HG03558 (cell line): ENCODE measurements around the gene LRRC2.
"Not testable (repeated sequence)": the region's sequence is repeated elsewhere in the genome, so short reads cannot be mapped to it uniquely, and the experiment has no call there.

Source experiments
- ATAC-seq: cut with Tn5 transposase; IDR thresholded peaks from one replicate; pipeline ENCODE4 v1.9.1; 2021; ENCODE audit warnings: moderate number of reproducible peaks; ENCODE audit not compliant: unreplicated experiment; ENCODE audit errors: extremely low read depth

The LRRC2 gene

GRCh38 chr3:46537779-46538178 is 28.3 kb downstream of the LRRC2 start:
- ATAC-seq: no peak

- no peak for ATAC-seq
These were observed 28.8 kb downstream of the LRRC2 start for GRCh38 chr3:46537316-46537715.

GRCh38 chr3:46536758-46537157 is 29.3 kb downstream of the LRRC2 start:
- no peak for ATAC-seq

GRCh38 chr3:46535746-46536145 is 30.4 kb downstream of the LRRC2 start:
- ATAC-seq: no peak

GRCh38 chr3:46533091-46533490 is 33.0 kb downstream of the LRRC2 start:
- ATAC-seq: no peak

GRCh38 chr3:46527239-46527638 is 38.9 kb downstream of the LRRC2 start:
- ATAC-seq: no peak

- ATAC-seq: no peak
These were observed 41.3 kb downstream of the LRRC2 start for GRCh38 chr3:46524832-46525231.

GRCh38 chr3:46524008-46524407 is 42.1 kb downstream of the LRRC2 start:
- no peak for ATAC-seq

GRCh38 chr3:46523556-46523955 is 42.5 kb downstream of the LRRC2 start:
- ATAC-seq: no peak

GRCh38 chr3:46522201-46522600 is 43.9 kb downstream of the LRRC2 start:
- ATAC-seq: not testable (repeated sequence)

- no peak for ATAC-seq
These were observed 45.0 kb downstream of the LRRC2 start for GRCh38 chr3:46521096-46521495.

- ATAC-seq: no peak
These were observed 45.6 kb downstream of the LRRC2 start for GRCh38 chr3:46520531-46520930.

- ATAC-seq: no peak
These were observed 46.1 kb downstream of the LRRC2 start for GRCh38 chr3:46519952-46520351.

GRCh38 chr3:46517784-46518181 is 48.3 kb downstream of the LRRC2 start:
- no peak for ATAC-seq

- no peak for ATAC-seq
These were observed 48.9 kb downstream of the LRRC2 start for GRCh38 chr3:46517016-46517783.

- no peak for ATAC-seq
These were observed 49.6 kb downstream of the LRRC2 start for GRCh38 chr3:46516521-46516920.

- no peak for ATAC-seq
These were observed 53.8 kb downstream of the LRRC2 start for GRCh38 chr3:46512191-46512749.

- no peak for ATAC-seq
These were observed 56.4 kb downstream of the LRRC2 start for GRCh38 chr3:46509661-46510187.

GRCh38 chr3:46508850-46509591 is 57.1 kb downstream of the LRRC2 start:
- ATAC-seq: no peak

- ATAC-seq: no peak
These were observed 59.6 kb downstream of the LRRC2 start for GRCh38 chr3:46506526-46506925.

- no peak for ATAC-seq
These were observed 60.1 kb downstream of the LRRC2 start for GRCh38 chr3:46505953-46506352.
